T-helper 1 cell treated with Interleukin-12 subunit alpha and Interleukin-12 subunit beta and Interleukin-4 antibody, amounts not matched to agents 30 ng/mL and 1 ng/mL, for 36 hours (primary cell): Measurements from ENCODE around the gene CORO2A. TPM values are rescaled to one million over a fixed set of nuclear protein-coding genes. Genes with fewer than 3 reads are reported as not detected.

Source experiments
- intact Hi-C: fragments of 100-400 bp; cut with micrococcal nuclease; formaldehyde crosslinking; loops from one replicate; pipeline ENCODE4 v1.15.1; 2024
- total RNA-seq: library from RNA; stranded (reverse); gene quantifications from 2 replicates; pipeline ENCODE4 v1.2.3, GENCODE V29; 2022

CORO2A gene
- total RNA-seq, 1 donor from 2014 or later: 3.9 TPM

DNA sequence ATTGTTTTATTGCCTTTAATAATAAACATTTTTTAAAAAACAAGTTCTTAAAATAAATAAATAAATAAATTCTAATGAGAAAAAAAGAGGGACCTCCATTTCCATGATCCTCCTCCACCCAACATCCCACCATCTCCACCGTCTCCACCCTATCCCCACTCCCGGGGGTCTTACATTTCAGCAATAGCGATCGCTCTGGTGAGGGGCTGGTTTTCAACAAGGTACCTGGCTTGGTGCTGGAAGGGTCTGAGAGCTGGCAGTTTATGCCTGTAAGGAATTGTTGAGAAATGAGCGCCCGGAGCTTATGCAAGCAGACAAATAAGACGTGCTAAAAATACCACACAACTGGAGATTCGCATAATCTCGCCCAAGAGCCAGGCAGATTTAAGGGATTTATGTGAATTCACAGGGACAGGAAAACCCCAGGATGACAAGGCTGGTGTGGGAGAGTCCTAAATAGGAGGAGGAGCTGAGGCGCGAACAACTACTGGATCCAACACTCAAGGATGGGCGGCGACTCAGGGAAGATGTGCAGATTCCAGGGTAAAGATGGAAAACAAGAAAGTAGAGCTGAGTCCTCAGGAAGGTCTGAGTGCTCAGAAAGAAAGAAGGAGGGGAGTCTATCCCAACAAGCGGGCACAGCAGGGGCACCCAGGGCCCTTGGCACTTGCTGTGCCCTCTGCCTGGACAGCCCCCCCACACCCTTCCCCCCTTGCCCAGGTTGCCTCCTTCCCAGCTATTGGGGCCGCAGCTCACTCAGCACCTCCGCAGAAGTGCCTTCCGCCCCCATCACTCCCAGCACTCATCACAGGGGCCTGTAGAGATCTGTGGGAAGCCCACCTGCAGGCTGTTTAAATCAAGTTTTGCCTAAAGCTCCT, 100.5 kb downstream of the CORO2A start:
- intact Hi-C loops: loop anchor here (5.0 kb wide), 1 partner anchor 40 kb away; no protein-coding TSS in a partner anchor

DNA sequence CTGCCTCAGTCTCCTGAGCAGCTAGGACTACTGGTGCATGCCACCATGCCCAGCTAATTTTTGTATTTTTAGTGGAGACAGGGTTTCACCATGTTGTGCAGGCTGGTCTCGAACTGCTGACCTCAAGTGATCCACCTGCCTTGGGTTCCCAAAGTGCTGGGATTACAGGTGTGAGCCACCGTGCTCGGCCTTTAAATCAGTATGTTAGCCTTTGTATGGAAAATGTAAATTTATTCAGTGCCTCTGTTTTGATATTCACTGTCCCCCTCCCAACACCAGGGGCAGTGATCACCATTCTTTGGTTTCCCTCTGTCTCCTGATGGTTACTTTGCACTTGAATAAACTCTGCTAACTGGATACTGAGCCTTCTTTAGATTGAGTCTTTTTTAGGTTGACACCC, 101.8 kb downstream of the CORO2A start:
- intact Hi-C loops: loop anchor here (5.0 kb wide), 1 partner anchor 42 kb away; no protein-coding TSS in a partner anchor

GRCh38 chr9:98087420-98088354, 104.8 kb downstream of the CORO2A start:
- intact Hi-C loops: no loop called here

DNA sequence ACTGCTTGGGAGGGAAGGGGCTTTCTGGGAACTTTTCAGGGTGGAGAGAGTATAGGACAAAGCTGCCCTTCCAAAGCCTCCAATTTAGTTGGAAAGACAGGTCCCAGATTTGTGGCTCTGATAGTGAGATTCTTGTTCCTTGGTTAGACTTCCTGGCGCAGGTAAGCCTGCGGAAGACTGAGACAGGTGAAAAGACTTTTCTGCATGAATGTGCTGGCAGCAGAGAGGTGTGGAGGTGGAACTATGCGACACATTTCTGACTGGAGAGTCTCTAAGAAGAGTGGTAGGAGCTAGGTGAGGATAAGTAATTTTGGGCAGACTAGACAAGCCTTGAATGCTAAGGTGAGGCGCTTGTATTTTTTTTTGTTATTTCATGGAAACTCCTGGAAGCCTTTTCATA, 106.0 kb downstream of the CORO2A start:
- intact Hi-C loops: no loop called here

DNA sequence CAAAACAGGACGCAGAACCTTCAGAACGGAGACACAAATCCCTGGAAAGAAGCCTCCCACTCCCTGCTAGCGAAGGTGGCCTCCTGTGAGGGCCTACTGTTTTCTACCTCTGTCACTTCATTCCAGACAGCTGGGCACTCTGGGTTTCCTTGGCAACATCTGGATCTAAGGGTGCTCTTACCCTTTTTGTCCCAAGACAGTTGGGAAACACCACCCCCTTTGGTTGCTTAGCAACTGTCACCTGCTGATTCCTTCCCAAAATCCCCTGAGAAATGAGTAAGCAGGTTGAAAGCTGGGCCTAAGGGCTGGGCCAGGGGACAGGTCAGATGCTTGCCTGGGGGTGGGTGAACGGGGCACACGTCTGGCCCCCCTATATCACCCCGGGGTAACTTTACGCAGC, 106.5 kb downstream of the CORO2A start:
- intact Hi-C loops: no loop called here

- intact Hi-C loops: no loop called here
Observed at GRCh38 chr9:98085058-98085457, 107.4 kb downstream of the CORO2A start.

- intact Hi-C loops: no loop called here
Observed at GRCh38 chr9:98084396-98084795, 108.0 kb downstream of the CORO2A start.

DNA sequence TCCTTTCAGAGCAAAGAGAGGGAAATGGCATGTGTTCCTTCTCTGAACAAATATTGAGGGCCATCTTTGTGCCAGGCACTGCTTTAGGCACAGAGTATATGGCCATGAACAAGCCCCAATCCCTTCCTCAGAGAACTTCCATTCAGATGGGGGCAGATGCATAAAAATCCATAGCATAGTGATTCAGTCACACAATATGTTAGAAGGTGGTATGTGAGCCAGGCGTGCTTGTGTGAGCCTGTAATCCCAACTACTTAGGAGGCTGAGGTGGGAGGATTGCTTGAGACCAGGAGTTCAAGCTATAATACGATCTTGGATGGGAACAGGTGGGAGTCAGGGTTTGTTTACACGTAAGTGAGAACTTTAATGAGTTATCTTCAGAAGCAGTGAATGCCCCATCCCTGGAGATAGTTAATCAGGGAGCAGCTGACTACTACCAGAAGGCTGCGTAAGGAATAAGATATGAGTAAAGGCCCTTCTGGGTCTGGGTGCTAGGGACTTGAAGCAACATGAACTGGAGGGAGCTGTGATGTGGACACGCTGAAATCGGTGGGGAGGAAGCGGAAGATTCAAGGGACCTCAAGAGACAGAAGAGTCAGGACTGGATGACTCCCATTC, 108.8 kb downstream of the CORO2A start:
- intact Hi-C loops: no loop called here

DNA sequence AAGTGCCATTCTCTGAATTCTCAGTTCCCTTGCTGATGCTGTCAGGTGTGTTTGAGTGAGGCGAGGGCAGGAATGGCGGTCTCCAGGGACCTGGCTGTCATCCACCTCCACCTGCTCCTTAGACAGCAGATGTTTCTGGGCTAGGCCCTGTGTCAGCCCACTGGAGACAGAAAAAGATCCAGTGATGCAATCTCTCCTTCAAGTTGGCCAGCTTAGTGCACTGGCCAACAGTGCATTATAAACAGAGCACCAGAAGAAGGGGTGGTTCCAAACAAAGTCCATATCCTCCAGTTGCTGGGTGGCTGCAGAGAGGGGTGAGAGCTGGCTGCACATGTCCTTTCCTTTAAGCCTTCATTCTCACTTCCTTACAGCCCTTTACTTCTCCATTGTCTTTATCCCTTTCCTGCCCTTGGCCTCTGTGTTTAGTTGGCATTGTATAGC, 109.4 kb downstream of the CORO2A start:
- intact Hi-C loops: no loop called here

GRCh38 chr9:98081477-98082219, 110.8 kb downstream of the CORO2A start:
- intact Hi-C loops: no loop called here

DNA sequence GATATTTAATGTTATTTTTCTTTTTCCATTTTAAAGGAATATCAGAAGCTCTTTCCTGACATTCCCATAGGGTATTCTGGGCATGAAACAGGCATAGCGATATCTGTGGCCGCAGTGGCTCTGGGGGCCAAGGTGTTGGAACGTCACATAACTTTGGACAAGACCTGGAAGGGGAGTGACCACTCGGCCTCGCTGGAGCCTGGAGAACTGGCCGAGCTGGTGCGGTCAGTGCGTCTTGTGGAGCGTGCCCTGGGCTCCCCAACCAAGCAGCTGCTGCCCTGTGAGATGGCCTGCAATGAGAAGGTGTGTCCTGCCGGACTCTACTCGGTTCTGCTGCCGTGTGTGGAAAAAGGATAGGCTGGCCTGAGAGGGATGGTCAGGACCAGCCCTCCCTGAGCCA, 111.7 kb downstream of the CORO2A start:
- intact Hi-C loops: no loop called here

- intact Hi-C loops: no loop called here
Observed at GRCh38 chr9:98080326-98080725, 112.1 kb downstream of the CORO2A start.

GRCh38 chr9:98078895-98079294, 113.5 kb downstream of the CORO2A start:
- intact Hi-C loops: no loop called here

DNA sequence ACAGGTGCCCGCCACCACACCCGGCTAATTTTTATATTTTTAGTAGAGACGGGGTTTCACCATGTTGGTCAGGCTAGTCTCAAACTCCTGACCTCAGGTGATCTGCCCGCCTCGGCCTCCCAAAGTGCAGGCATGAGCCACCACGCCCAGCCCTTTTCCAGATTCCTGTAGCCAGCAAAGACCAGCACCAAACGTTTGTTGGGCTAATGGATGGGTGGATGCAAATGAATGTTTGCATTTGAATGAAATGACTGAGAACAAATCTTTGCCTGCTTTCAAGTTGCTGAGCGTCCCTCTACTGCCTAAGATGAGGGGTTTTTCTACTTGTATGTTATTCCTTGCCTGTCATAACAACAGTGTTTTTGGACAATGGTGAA, 115.9 kb downstream of the CORO2A start:
- intact Hi-C loops: loop anchor here (1.0 kb wide), 2 partner anchors 22 to 26 kb away; no protein-coding TSS in a partner anchor

DNA sequence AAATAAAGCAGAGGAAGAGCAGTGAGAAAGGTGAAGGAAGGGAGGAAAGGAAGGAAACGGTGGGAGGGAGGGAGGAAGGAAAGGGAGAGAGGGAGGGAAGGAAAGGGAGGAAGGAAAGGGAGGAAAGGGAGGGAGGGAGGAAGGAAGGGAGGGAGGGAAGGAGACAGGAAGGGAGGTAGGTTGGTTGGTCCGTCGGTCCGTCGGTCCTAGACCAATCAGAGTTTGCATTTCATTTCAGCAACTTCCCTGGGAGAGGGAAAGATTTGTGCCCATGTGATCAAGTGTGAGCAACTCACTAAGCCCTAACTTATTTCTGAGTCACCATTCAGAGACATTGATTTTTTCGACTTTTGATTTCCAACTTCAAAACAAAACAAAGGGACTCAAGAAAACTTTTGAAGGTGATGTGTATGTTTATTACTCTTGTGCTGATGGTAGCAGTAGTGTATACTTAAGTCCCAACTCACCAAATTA, 117.1 kb downstream of the CORO2A start:
- intact Hi-C loops: loop anchor here (2.0 kb wide), 2 partner anchors 33 to 179 kb away; partner anchors contain the start of gene TBC1D2

DNA sequence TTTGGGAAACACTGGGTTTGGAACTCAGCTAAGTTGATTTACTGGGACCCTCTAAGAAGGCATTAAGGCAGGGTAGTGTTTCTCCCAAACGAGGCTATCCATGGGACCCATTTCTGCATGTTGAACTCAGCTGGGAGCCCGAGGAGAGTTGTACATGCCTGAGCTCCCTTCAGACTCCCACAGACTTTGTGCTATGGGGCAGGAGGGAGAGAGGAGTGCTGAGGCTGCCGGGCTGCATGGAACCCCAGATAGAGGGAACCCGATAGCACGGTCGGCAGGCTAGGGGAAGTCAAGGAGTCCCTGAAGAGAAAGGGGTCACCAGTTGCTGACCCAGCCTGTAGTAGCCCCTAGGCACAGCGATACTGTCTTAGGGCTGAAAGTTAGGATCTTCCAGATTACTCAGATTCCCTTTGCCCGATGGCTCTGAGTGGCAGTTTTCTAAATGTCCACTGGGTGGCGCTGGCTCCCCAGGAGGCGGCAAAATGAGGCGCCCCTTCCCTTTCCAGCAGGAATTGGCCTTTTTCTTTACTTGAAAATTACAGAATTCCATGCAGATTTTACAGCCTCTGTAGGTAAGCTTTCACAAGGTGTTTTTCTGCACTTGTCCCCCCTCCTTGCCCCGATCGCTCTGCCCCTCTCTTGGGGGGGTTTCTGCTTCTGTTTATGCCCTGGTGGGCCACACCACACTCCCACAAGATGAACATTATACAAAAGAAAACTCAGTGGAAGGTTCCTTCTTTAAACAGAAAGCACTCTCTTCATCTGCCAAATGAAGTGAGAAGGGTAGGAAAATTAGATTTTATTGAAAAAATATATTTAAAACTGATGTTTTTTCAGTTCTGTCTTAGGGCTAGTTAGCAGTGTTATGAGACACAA, 118.1 kb downstream of the CORO2A start:
- intact Hi-C loops: loop anchor here (1.0 to 2.0 kb wide), 8 partner anchors 17 to 189 kb away; partner anchors contain the start of gene TBC1D2

GRCh38 chr9:98071737-98072136, 120.7 kb downstream of the CORO2A start:
- intact Hi-C loops: no loop called here
